Stimulated activated CD4-positive, alpha-beta T cell treated with anti-CD3 and anti-CD28 coated beads, Interleukin-15, amount 100 ng/mL, for 1 hour (primary cell): Measurements from ENCODE around the gene PPDPF.
"Not testable (repeated sequence)": the region's sequence is repeated elsewhere in the genome, so short reads cannot be mapped to it uniquely, and the experiment has no call there.

Experiments
- DNase-seq, 2 donors: peaks; one replicate each; pipeline ENCODE4 v3.0.0-alpha.2; 2020; ENCODE audit warnings: low read depth in 1 of 2, low spot score in 1 of 2

The PPDPF gene

GRCh38 chr20:63547725-63548480 lies 27.3 kb downstream of the PPDPF start, which contains the start of gene SRMS:
SRMS (minus strand) TSS chr20:63547749; CDS start chr20:63547463, 286 bp downstream.
- DNase-seq, result no peak

- no peak for DNase-seq
Measured at GRCh38 chr20:63548542-63548941, 28.0 kb downstream of the PPDPF start.

GRCh38 chr20:63549019-63549418 lies 28.5 kb downstream of the PPDPF start:
- DNase-seq, result no peak

GRCh38 chr20:63549679-63550282 lies 29.2 kb downstream of the PPDPF start:
- DNase-seq, result no peak

DNA sequence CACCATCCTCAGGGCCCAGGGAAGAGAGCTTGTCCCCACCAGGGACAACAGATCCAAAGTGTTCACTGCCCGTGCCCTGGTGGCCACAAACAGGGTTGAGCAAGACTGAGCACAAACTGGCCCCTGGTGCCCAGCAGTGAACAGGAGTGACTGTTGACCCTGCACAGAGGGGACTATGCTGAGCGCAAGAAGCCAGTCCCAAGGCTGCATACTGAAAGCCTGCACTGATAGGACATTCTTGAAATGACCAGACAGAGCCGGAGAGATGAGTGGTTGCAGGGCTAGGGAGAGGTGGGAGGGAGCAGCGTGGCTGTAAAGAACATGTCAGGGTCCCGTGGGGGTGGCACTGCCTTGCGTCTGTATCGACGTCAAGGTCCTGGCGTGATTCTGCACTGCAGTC lies 30.5 kb downstream of the PPDPF start:
- DNase-seq, result no peak

- peak; percentile 14 to 32 for DNase-seq
Measured at GRCh38 chr20:63552481-63553249, 32.1 kb downstream of the PPDPF start.

DNA sequence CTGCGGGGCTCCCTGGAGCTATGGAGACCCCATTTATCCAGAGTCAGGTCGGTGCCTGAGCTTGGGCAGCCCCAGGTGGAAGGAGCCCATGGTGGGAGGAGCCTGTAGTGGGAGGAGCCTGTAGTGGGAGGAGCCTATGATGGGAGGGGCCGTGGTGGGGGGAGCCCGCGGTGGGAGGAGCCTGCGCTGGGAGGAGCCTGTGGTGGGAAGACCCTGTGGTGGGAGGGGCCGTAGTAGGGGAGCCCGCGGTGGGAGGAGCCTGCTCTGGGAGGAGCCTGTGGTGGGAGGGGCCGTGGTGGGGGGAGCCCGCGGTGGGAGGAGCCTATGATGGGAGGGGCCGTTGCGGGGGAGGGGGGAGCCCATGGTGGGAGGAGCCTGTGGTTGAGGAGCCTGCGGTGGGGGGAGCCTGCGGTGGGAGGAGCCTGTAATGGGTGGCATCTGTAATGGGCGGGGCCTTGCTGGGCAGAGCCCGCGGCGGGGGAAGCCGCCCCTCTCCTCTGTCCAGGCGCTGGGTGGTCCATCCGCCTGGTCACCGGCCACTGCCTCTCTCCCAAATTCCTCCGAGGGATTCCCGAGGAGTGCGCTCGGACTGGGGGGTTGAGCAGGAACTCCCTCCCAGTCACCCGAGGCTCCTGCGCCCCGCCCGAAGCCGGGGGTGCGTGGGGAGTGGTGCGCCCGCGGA lies 32.8 kb downstream of the PPDPF start:
- DNase-seq, result peak; percentile 84 to 86

GRCh38 chr20:63553933-63554290 lies 33.3 kb downstream of the PPDPF start, which contains the start of gene FNDC11:
FNDC11 (plus strand) TSS chr20:63554159; CDS start chr20:63555664, 1,505 bp downstream.
- DNase-seq, result peak; percentile 21 to 33

GRCh38 chr20:63554361-63555278 lies 34.1 kb downstream of the PPDPF start:
- DNase-seq, result no peak

- no peak for DNase-seq
Measured at GRCh38 chr20:63555661-63556381, 35.3 kb downstream of the PPDPF start.

- DNase-seq, result no peak
Measured at GRCh38 chr20:63556873-63557478, 36.4 kb downstream of the PPDPF start.

- DNase-seq, result no peak
Measured at GRCh38 chr20:63557481-63557891, 36.9 kb downstream of the PPDPF start.

GRCh38 chr20:63558804-63559484 lies 38.4 kb downstream of the PPDPF start:
- DNase-seq, result no peak

- not testable (repeated sequence) for DNase-seq
Measured at GRCh38 chr20:63559485-63560332, 39.1 kb downstream of the PPDPF start.

DNA sequence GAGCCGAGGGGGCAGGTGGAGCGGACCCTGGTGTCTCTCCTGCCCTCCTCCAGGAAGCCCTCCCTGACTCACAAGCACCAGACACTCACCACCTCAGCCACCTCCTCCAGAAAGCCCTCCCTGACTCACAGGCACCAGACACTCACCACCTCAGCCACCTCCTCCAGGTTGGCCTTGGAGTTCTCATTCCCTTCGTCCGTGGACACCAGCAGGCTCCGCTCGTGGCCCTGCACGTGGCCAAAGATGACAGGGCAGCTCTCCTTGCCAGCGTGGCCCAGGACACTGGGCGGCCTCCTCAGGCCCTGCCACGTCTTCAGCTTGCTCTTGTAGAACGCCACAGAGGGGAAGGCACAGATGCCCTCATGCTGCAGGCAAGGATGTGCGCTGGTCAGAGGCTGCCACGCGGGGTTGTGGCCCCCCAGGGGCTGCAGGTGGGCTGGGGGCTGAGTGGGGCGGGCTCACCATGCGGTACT lies 39.8 kb downstream of the PPDPF start:
- DNase-seq, result no peak

- DNase-seq, result no peak
Measured at GRCh38 chr20:63560856-63561609, 40.5 kb downstream of the PPDPF start.
